ENCODE data around the gene TACC3.

Gene TACC3

DNA sequence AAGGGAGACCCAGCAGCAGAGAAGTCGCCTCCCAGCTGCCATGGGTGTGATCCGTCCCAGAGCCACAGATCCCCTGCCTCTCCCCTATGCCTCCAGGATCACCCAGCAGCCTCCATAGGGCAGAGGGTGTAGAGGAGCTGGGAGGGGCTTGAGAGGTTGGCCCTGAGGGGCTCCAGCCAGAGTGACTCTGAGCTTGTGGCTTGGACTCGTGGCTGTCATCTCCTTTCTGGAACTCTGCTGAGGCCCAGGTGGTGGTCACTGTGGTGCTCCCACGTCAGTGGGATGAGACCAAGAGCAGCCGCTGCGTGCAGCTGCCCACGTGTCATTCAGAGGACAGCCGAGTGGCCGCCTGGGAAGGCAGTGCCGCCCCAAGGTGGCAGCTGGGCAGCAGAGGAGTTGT lies 4.2 kb downstream of the TACC3 start:
- no peak for DNase-seq

DNA sequence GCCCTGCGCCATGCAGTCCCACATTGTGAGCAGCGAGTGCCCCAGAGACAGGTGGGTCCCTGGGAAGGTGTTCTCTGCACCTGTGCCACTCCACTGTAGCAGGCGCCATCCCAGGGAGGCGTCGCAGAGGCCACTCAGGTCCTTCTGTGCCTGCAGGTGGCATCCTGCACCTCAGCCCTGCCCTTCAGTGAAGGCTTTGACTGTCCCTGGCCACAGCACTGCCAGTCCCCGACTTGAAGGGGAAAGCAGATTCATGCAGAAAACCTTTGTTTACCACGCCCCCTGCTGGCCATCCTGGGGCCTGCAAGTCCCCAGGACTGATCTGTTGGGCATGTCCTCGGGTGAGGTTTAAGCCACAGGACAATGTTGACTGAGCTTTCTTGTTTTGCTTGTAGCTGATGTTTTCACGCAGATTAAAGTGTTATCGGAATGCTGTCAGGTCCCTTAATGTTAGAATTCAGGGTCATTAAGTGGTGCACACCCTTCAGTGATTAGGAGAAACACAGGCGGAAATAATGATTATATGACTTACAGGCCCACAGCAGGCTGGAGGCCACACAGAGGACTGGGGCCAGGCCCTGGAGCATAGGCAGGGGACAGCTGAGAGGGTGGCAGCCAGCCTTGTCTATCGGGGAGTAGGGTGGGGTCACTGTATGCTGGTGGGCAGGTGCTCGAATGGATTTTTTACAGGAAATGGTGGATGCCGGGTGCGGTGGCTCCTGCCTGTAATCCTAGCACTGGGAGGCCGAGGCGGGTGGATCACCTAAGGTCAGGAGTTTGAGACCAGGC lies 5.0 kb downstream of the TACC3 start:
- peak; percentile 93 for DNase-seq

DNA sequence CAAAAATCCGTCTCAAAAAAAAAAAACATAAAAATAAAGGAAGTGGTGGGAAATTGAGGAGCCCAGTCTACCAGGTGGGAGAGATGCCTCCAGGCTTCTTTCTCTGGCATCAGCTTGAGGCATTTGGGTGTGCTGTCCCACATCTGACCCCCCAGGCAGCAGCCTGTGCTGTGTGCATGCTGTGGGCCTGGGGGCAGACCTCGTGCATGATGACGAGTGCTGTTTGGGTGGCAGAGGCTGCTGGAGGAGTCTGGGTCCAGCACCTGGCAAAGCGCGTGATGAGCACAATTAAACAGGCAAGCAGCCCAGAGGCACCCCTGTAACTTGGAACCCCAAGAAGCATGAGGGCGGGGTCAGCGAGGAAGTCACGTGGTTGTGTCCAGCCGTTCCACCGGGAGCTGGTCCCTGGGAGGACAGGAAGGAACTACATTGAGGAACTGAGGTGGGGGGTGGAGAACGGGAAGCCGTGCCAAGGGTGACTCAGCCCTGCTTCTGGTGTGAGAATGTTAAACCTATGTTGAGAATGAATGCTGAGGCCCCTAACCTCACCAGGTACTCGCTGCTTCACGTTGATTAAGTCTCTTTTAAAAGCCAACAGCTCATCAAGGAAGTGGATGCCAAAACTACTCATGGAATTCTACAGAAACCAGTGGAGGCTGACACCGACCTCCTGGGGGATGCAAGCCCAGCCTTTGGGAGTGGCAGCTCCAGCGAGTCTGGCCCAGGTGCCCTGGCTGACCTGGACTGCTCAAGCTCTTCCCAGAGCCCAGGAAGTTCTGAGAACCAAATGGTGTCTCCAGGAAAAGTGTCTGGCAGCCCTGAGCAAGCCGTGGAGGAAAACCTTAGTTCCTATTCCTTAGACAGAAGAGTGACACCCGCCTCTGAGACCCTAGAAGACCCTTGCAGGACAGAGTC lies 6.1 kb downstream of the TACC3 start:
- no peak for DNase-seq

DNA sequence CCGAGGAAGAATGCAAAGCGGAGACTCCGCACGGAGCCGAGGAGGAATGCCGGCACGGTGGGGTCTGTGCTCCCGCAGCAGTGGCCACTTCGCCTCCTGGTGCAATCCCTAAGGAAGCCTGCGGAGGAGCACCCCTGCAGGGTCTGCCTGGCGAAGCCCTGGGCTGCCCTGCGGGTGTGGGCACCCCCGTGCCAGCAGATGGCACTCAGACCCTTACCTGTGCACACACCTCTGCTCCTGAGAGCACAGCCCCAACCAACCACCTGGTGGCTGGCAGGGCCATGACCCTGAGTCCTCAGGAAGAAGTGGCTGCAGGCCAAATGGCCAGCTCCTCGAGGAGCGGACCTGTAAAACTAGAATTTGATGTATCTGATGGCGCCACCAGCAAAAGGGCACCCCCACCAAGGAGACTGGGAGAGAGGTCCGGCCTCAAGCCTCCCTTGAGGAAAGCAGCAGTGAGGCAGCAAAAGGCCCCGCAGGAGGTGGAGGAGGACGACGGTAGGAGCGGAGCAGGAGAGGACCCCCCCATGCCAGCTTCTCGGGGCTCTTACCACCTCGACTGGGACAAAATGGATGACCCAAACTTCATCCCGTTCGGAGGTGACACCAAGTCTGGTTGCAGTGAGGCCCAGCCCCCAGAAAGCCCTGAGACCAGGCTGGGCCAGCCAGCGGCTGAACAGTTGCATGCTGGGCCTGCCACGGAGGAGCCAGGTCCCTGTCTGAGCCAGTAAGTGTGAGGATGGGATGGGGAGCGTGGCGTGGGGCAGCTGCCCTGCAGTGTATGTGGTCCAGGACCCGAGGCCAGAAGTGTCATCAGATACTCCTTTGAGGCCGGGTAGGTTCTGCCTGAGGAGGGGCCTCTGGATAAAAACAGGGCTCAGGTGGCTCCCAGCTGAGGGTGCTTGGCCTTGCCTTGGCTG lies 7.0 kb downstream of the TACC3 start:
- no peak for DNase-seq

DNA sequence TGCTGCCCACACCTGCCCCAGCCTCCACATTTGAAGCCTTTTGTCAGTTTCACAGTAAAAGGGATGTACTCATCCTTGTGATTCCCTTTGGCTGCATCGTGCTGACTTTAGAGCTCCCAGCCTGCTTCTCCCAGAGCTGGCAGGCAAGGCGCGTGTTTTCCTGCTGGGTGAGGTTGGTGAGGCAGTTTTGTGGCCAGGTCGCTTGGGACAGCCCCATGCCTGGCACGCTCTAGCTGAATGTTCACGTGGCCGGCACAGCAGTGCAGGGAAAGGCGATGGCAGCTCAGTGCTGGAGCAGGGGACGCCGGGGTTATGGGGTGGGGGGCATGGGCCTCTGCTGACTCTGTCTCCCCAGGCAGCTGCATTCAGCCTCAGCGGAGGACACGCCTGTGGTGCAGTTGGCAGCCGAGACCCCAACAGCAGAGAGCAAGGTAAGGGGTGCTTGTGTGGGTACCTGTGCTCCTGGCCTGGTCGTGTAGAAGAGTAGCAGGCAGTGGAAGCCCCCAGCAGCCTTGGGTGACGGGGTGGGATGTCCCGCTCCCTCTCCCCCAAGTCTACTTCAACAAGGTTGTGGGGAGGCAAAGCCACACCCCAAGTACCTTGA lies 9.3 kb downstream of the TACC3 start:
- no peak for DNase-seq

DNA sequence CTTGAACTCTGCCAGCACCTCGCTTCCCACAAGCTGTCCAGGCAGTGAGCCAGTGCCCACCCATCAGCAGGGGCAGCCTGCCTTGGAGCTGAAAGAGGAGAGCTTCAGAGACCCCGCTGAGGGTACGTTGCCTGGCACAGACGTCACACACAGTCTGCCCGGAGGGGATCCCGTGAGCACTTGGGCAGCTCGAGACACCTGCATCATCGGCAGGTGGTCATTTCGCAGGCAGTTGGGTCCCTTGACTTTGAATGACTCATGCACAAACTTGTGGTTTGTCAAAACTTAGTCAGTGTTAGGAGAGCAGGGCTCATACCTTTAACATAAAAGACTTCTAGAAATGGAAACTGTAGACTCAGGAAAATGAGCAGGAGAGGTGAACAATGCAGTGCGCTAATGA lies 9.9 kb downstream of the TACC3 start:
- DNase-seq, result no peak

DNA sequence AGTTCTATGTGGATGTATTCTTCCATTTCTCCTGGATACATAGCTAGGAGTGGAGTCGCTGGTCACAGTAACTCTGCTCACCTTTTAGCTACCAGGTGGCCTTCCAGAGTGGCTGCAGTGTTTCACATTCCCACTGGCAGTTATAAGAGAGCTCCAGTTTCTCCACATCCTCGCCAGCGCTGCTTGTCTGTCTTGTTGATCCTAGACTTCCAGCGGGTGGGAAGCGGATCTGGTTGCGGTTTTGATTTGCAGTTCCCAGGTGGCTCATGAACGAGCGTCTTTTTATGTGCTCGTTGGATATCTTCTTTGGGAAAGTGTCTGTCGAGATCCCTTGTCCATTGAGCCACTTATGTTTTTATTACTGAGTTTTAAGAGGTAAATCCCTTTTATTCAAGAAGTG lies 11.6 kb downstream of the TACC3 start:
- DNase-seq, result no peak

DNA sequence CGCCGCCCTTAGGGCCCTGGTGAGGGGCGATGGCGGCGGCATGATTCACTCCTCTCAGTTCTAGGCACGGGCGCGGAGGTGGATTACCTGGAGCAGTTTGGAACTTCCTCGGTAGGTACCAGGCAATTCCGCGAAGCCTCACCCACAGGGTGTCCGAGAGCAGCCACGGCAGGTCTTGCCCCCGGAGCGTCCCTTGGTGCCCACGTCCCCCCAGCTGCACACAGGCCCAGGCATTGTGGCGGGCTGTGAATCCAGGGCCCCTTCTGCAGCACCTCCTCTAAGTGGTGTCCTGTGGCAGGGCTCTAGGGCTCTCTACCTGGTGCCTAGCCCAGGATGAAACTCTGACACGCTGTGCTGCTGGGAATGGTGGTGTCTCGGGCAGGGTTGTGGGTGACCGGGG lies 13.9 kb downstream of the TACC3 start:
- DNase-seq, result no peak

DNA sequence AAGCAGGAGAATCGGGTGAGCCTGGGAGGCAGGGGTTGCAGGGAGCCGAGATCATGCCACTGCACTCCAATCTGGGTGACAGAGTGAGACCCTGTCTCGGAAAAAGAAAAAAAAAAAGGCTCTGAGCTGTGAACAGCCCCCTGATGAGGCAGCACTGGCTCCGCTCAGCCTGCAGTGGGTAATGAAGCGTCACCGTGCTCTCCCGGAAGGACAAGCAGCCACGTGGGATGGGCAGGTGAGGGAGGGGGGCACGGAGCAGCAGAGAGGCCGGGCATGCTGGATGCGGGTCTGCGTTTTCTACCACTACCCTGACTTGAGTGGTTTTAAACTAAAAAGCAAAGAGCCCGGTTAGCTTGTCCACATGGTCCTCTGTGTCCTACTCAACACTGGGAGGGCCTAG lies 15.5 kb downstream of the TACC3 start:
- DNase-seq, result no peak

DNA sequence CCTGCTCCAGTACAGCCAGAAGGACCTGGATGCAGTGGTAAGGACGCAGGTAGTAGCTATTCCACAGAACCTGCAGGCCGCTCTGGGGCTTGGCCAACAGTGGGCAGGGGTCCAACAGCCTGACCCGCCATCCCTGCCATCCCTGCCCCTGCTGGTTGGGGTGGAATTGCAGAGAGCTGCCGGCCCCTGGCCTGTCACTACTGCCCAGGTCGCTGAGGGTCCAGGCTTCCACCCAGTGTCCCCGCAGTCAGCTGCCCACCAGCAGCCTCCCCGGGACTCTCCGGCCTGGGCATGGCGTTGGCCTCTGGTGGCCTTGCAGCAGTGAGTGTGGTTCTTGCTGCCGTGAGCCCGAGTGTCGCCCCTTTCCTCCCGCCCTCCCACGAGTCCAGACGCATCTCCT lies 16.3 kb downstream of the TACC3 start:
- no peak for DNase-seq

DNA sequence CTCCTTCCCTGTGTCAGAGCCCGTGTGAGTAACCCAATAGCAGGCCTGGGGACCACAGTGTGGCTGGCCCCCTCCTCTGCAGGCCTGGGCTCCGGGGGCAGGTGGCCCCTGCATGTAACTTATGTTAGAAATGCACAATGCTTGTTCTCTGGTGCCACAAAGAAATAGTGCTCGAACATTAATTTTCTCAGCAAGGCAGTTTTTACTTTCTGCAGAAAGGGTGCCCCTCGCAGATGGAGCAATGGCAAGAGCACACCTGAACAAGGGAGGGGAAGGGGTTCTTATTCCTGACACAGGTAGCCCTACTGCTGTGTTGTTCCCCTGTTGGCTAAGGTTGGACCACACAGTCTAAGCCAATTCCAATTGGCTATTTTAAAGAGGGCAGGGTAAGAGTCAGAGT lies 17.1 kb downstream of the TACC3 start:
- DNase-seq, result no peak

DNA sequence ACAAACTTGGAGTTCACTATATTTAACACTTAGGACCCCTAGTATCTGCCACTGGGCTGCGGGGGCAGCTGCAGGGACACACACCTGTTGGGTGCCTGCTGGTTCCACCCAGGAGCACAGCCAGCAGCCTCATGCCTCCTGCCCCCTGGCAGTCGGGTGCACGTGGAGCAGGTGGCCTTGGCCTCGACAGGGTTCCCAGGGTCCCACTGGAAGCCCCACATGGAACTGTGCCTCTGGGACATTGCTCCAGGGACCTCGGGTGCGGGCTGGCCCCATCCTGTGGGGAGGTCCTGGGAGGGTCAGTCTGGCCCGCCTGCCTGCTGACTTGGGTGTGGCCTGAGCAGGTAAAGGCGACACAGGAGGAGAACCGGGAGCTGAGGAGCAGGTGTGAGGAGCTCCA lies 18.0 kb downstream of the TACC3 start:
- DNase-seq, result no peak

DNA sequence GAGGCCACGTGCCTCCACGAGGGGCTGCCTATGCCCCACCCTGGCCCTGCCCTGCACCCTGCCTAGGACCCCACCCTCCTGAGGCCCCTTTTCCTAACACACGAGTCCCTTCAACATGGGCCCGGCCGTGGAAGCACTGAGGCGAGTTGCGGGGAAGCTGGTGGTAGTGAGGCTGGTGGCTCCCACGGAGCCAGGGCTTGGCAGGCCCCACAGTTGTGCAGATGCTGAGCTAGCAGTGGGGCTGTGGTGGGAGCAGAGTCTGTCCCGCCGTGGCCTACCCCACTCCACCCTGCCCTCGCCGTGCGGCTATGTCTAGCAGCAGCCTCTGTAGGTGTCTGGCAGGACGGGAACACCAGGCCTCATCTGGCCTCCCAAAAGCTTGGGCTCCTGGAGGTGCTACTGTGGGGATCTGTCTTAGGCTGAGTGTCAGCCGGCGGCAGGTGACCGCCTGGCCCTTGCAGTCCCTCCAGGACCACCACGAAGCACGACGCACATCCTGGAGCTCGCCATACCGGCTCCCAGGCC lies 18.8 kb downstream of the TACC3 start:
- DNase-seq, result no peak

DNA sequence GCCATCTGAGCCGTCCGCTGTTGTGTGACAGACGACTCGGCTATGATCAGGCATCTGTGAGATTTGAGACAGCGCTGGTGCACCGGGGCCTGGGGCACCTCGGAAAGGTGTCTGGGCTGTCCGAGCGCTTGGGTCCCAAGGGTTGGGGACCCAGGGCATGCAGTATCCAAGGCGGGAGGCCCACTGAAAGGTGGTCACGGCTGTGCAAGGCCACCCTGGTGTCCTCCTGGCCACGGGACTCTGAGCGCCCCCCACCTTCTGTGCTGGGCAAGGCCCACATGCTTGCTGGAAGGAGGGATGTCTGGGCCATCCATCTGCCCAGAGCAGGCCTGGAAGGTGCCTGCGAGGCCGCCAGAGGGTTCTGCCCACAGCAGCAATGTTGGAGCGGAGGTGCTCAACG lies 19.9 kb downstream of the TACC3 start:
- no peak for DNase-seq

DNA sequence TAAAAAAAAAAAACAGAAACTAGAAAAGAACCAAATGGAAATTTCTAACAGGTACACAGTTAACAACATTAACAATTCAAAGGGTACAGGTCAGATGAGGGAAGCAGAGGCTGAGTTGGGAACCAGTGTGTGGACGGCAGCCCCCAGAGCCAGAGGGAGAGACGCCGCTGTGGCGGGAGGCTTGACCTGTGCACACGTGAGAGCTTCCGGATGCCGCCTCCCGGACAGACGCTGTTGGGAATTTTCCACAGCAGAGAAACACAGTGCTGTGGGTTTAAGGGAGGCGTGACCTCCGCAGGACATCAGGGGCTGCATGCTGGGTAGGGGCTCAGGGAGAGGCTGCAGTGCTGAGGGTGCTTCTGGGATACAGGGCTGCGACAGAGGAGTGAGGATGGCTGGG lies 22.2 kb downstream of the TACC3 start:
- no peak for DNase-seq

DNA sequence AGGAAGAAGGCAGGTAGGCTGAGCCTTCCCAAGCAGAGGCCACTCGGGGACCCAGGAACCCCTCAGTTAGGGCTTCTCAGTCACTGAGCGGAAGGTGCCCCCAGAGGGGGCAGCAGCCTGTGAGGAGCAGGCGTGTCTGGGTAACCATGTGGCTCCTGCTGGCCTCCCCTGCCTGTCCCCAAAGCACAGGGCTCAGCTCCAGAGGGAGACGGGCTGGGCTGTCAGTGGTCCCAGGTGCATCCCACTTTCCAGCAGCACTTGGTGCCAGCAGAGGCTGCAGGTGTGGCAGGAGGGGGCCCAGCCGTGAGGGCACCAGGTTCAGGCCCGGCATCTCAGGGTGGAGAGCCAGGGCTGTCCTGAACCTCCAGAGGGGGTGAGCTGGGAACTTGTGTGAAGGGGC lies 22.7 kb downstream of the TACC3 start:
- no peak for DNase-seq

DNA sequence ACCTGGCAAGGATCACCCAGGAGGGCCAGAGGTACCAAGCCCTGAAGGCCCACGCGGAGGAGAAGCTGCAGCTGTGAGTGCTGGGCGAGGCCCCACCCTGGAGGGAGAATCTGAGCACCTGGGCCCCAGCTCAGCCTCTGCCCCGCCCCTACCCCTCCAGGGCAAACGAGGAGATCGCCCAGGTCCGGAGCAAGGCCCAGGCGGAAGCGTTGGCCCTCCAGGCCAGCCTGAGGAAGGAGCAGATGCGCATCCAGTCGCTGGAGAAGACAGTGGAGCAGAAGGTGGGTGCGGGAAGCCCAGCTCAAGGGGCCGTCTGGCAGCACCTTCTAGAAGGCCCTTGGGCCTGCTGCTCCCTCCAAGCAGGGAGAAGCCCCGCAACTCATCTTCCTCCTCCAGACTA lies 23.2 kb downstream of the TACC3 start:
- no peak for DNase-seq

DNA sequence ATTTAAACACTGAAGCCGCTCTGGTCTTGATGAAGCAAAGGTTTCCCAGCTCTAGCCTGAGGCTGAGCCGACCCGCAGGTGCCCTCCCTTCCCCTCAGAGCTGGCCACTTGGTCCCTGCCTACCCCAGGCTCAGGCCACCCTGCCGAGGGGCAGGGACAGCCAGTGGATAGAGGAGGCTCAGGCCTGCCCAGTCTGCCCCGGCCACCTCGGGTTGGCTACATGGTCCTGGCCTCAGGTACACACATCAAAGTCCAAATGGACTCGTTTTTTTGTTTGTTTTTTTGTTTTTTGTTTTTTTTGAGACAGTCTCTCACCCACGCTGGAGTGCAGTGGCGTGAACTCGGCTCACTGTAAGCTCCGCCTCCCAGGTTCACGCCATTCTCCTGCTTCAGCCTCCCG lies 23.8 kb downstream of the TACC3 start:
- no peak for DNase-seq

DNA sequence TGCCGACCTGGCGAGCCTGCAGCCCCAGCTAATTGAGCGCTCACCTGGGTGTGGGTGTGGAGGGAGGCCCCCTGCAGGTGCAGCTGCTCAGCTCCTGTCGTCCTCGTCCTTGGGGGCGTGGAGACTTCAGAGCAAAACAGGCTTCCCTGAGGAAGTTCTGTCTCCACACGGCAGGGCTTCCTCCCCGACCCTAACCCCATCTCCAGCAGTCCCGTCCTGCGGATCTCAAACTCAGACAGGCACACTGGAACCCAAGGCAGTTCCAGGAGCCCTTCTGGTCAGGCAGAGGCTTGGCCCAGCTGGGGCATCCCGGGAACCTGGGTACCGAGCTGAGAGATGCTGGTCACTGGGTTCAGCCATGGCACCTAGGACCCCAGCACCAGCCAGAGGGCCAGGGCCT lies 24.4 kb downstream of the TACC3 start:
- DNase-seq, result no peak

DNA sequence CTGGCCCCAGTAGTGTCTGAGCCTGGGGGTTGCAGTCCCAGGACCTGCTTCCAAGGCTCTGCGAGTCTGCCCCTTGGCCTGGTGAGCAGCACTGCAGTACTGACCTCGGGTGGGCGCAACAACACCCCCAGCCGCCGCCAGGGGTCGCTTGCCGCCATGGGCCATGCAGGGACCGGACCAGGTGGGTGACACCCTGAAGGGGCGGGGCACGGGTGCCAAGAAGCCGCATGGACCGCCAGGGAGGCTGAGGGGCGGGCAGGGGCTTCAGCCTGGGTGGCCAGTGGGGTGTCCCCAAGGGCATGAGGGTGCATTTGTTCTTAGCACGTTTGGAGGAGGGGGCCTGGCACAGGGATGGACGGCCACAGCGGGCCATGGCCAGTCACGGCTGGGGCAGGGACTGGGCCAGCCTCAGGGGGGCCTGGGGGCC lies 25.0 kb downstream of the TACC3 start:
- peak; percentile 80 for DNase-seq

DNA sequence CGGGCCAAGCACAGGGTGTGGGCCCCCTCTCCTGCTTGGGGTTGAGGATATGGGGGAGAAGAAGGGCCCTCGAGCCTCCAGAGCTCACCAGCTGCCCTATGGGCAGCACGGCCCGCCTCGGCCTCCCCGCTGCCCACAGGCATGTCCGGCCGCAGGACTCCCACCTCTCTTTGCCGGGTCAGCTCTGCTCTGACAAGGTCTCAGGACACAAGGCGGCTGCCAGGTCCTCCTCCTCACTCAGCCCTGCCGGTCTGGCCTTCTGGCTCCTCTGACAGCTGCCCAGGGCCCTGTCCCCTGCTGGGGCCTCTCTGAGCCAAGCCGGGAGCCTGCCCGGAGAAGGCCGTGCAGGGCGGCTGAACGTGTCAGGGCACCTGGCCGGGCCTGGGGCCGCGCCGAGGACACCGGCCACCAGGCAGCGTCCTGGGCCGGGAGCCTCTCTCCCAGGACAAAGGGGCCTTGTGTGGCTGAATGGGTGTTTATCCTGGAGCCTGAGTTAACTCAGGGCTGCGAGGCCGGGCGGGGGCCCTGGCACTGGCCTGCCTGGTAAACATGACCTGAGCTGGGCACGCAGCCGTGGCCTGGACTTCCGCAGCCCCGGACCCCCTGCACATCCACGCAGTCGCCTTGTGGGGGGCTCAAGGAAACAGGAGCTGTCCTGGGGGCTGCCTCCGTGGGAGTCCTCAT lies 25.7 kb downstream of the TACC3 start:
- DNase-seq, result no peak

DNA sequence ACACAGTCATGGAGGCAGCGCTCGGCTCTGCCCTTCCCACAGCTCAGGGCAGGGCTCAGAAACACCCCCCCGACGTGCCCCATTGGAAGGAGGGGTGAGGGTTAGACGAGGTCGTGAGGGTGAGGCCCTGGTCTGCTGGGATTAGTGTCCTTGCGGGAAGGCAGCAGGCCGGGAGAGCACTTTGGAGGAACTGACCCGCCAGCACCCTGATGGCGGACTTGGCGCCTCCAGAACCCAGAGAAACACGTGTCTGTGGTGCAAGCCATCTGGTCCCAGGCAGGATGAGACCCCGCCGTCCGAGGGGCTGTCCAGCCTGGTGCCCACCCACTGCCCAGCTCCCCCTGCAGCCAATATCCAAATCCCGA lies 26.3 kb downstream of the TACC3 start:
- DNase-seq, result no peak
